HCT116 (cell line): Measurements from ENCODE around the gene TRIM65. TPM values are rescaled to one million over a fixed set of nuclear protein-coding genes. Genes with fewer than 3 reads are reported as not detected.

Experiments used
- ATAC-seq: fragments of 200-7000 bp; cut with Tn5 transposase; 2 replicates; pipeline ENCODE4 v1.9.1; 2020; ENCODE audit warnings: mild to moderate bottlenecking, moderate library complexity
- BruUV-seq: library from RNA; stranded (reverse); fragments of 400-500 nt; replicated peaks from 2 replicates; lab custom pipeline; 2021; lab: Mats Ljungman, UMichigan
- CTCF ChIA-PET: fragments of 300-600 bp; sonication (Branson Sonifier 250); formaldehyde crosslinking; loops from one replicate; lab custom pipeline; 2021; ENCODE audit warnings: antibody characterized with exemption; lab: Charles Lee
- POLR2A ChIA-PET: fragments of 300-600, 350-600 bp; sonication (Branson Sonifier 250); formaldehyde crosslinking; loops from one replicate; lab custom pipeline; 2021; ENCODE audit warnings: antibody characterized with exemption; lab: Charles Lee
- RAD21 ChIA-PET, 2 experiments: fragments of 300-600 bp; sonication (Branson Sonifier 250); formaldehyde crosslinking; loops; one replicate each; lab custom pipeline; 2023; ENCODE audit warnings: low total read pairs in 2 of 2; ENCODE audit not compliant: uncharacterized antibody in 2 of 2, unreplicated experiment in 2 of 2, low non-redundant PET in 1 of 2; lab: Charles Lee
- DNase-seq: peaks from one replicate; pipeline ENCODE4 v3.0.0-alpha.2; 2010; ENCODE audit warnings: low read depth, low spot score
- H2AFZ ChIP-seq: fragments of 200-600 bp; shearing (Covaris generic), sonication (generic); 2 replicates; pipeline ENCODE4 v1.6.1; 2017; ENCODE audit warnings: low read depth, mixed run types, mixed read lengths, antibody characterized with exemption, low read length; ENCODE audit not compliant: poor library complexity, severe bottlenecking
- H3K27ac ChIP-seq: 2 replicates; pipeline ENCODE4 v1.5.1; 2012; ENCODE audit warnings: low read depth, low read length
- H3K27me3 ChIP-seq: fragments of 200-600 bp; sonication (generic); 2 replicates; pipeline ENCODE4 v1.6.1; 2016; ENCODE audit warnings: mixed run types, low read length, mixed read lengths; ENCODE audit not compliant: insufficient read depth
- H3K36me3 ChIP-seq, 2 experiments: fragments of 200-500 bp in 1 of 2; fragments of 200-600 bp in 1 of 2; sonication (Bioruptor generic) in 1 of 2; sonication (generic) in 1 of 2; 2 replicates each; pipeline versions ENCODE4 v1.5.1 to v1.6.1; 2014 to 2016; ENCODE audit warnings: low read length in 2 of 2, inconsistent platforms in 1 of 2, mixed read lengths in 1 of 2, mixed run types in 1 of 2; ENCODE audit not compliant: insufficient read depth in 2 of 2, control insufficient read depth in 1 of 2
- H3K4me1 ChIP-seq, 2 experiments: fragments of 200-600 bp in 1 of 2; sonication (generic) in 1 of 2; 2 replicates each; pipeline versions ENCODE4 v1.5.1 to v1.6.1; 2012 to 2017; ENCODE audit warnings: low read length in 2 of 2, inconsistent platforms in 1 of 2, mild to moderate bottlenecking in 1 of 2, mixed read lengths in 1 of 2, mixed run types in 1 of 2, moderate library complexity in 1 of 2; ENCODE audit not compliant: insufficient read depth in 2 of 2, control insufficient read depth in 1 of 2
- H3K4me2 ChIP-seq: fragments of 200-600 bp; sonication (generic); 2 replicates; pipeline ENCODE4 v1.6.1; 2017; ENCODE audit warnings: mixed run types, low read length, mixed read lengths
- H3K4me3 ChIP-seq, 2 experiments: fragments of 200-600 bp in 1 of 2; sonication (generic) in 1 of 2; replicated peaks in 1 of 2; 2 replicates each; pipeline ENCODE4 v1.5.1; 2011 to 2016; ENCODE audit warnings: low read length in 2 of 2, control low read depth in 1 of 2, low read depth in 1 of 2, mild to moderate bottlenecking in 1 of 2, mixed read lengths in 1 of 2, mixed run types in 1 of 2
- H3K79me2 ChIP-seq: fragments of 200-600 bp; sonication (generic); 2 replicates; pipeline ENCODE4 v1.6.1; 2017; ENCODE audit warnings: mild to moderate bottlenecking, mixed run types, low read length, moderate library complexity, mixed read lengths; ENCODE audit not compliant: insufficient read depth
- H3K9ac ChIP-seq: fragments of 200-600 bp; sonication (generic); 2 replicates; pipeline ENCODE4 v1.6.1; 2016; ENCODE audit warnings: low read length, mixed read lengths
- H3K9me2 ChIP-seq: fragments of 200-600 bp; sonication (generic), shearing (Covaris generic); 2 replicates; pipeline ENCODE4 v1.6.1; 2017; ENCODE audit warnings: mixed run types, mild to moderate bottlenecking, moderate library complexity; ENCODE audit not compliant: insufficient read depth
- H3K9me3 ChIP-seq, 2 experiments: fragments of 200-500 bp in 1 of 2; fragments of 200-600 bp in 1 of 2; sonication (Bioruptor generic) in 1 of 2; sonication (generic) in 1 of 2; 2 replicates each; pipeline ENCODE4 v1.6.1; 2014 to 2017; ENCODE audit warnings: low read length in 2 of 2, mixed read lengths in 2 of 2, inconsistent platforms in 1 of 2, low read depth in 1 of 2, mild to moderate bottlenecking in 1 of 2, mixed run types in 1 of 2, moderate library complexity in 1 of 2; ENCODE audit not compliant: control insufficient read depth in 1 of 2, insufficient read depth in 1 of 2
- H4K20me1 ChIP-seq: fragments of 200-600 bp; sonication (generic), shearing (Covaris generic); 2 replicates; pipeline ENCODE4 v1.6.1; 2017; ENCODE audit warnings: mixed run types, mild to moderate bottlenecking, moderate library complexity; ENCODE audit not compliant: insufficient read depth
- CBX3 ChIP-seq: IDR thresholded peaks from 2 replicates; pipeline ENCODE4 v1.6.1; 2012; ENCODE audit warnings: low read depth
- EGR1 ChIP-seq: IDR thresholded peaks from 2 replicates; pipeline ENCODE4 v1.6.1; 2012; ENCODE audit warnings: low read depth
- EZH2 ChIP-seq: fragments of 200-600 bp; sonication (generic); IDR thresholded peaks from 2 replicates; pipeline ENCODE4 v1.6.1; 2017; ENCODE audit warnings: antibody characterized with exemption, mixed run types
- EZH2phosphoT487 ChIP-seq: fragments of 200-600 bp; IDR thresholded peaks from 2 replicates; pipeline ENCODE4 v1.6.1; 2018; ENCODE audit warnings: antibody characterized with exemption, borderline replicate concordance
- MAX ChIP-seq: IDR thresholded peaks from 2 replicates; pipeline ENCODE4 v1.6.1; 2012
- POLR2AphosphoS5 ChIP-seq: IDR thresholded peaks from 2 replicates; pipeline ENCODE4 v1.6.1; 2011; ENCODE audit warnings: mild to moderate bottlenecking, low read depth, low read length, moderate library complexity
- SRF ChIP-seq: IDR thresholded peaks from 2 replicates; pipeline ENCODE4 v1.6.1; 2012; ENCODE audit warnings: low read depth
- TCF7L2 ChIP-seq: IDR thresholded peaks from 2 replicates; pipeline ENCODE4 v1.7.0; 2011; ENCODE audit warnings: borderline replicate concordance, inconsistent platforms; ENCODE audit not compliant: insufficient read depth, insufficient read length; ENCODE audit errors: extremely low read depth
- YY1 ChIP-seq: IDR thresholded peaks from 2 replicates; pipeline ENCODE4 v1.6.1; 2011; ENCODE audit warnings: low read length, low read depth, moderate library complexity, mild to moderate bottlenecking; ENCODE audit not compliant: insufficient replicate concordance; ENCODE audit errors: extremely low read depth
- ZNF274 ChIP-seq: fragments of 200-500 bp; sonication (Bioruptor generic); IDR thresholded peaks from 2 replicates; pipeline ENCODE4 v1.6.1; 2014; ENCODE audit warnings: mild to moderate bottlenecking, low read depth, low read length, inconsistent platforms
- intact Hi-C: fragments of 100-400 bp; cut with micrococcal nuclease; formaldehyde crosslinking; loops from 2 replicates; pipeline ENCODE4 v1.10.0; 2022
- total RNA-seq: library from RNA; stranded (reverse); gene quantifications from one replicate; pipeline ENCODE4 v1.2.1, GENCODE V29; 2021; ENCODE audit not compliant: unreplicated experiment

Gene TRIM65
- total RNA-seq, 1 experiment from 2014 or later, result 53.0 TPM

DNA sequence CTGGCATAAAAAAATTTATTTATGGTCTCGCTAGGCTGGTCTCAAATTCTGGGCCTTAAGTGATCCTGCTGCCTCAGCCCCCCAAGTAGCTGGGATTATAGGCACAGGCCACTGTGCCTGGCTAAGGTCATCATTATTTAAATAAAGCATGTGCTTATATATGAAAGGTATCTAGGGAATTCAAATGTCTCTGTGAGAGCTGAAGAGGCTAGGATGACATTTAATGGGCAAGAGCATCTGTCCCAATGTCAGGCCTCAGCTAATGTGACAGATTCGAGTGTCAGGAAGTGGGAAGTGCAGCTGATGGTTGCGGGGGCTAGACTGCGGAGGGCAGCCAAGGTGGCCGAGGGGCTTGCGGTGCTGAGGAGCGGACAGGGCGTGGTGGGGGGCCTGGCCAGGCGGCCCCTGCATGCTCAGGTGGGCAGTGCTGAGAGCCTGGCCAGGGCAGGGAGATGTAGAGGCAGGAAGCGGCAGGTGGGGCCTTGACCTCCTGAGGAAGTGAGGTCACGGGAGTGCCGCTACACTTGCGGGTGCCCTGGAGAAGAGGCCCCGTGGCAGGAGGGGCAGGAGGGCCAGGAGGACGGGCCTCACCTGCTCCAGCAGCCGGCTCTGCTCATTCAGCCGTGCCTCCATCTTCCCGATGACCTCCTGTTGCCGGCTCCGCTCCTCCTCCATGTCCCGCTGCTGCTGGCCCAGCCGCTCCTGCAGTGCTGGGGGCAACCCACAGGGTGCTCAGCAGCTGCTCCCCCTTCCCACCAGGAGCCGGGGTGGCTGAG is 20.6 kb upstream of the TRIM65 start:
- BruUV-seq, result no TSS peak
- Histone ChIP-seq H3K27me3 (no peaks in the 10 kb centered on the region), H2AFZ (no peak overlapping the region), H3K27ac (no peak overlapping the region; the same call in 1 of the 2 replicates)
- RAD21 ChIA-PET, result no interaction called here
- TF ChIP-seq YY1 (no peak), MAX (no peak), EZH2 (no peak), POLR2AphosphoS5 (no peak), TCF7L2 (no peak), EZH2phosphoT487 (no peak), ZNF274 (no peak), CBX3 (no peak), EGR1 (no peak), SRF (no peak)
- TF ChIP-seq, all 23 proteins: peak for 0
- ChIA-PET CTCF (interaction anchor here (1.8 to 3.5 kb wide), 2 partner anchors 9 to 10 kb away, joined by 3 to 10 read pairs; no protein-coding TSS in a partner anchor), POLR2A (interaction anchor here (0.8 kb wide), 1 partner anchor 24 kb away, joined by 3 read pairs; the partner anchor contains the start of gene FBF1)
- no peak overlapping the region for H3K4me3 ChIP-seq
- ATAC-seq (no peak), DNase-seq (no peak)
- H3K4me2 ChIP-seq, result no peak overlapping the region
- no peaks in the 10 kb centered on the region for H4K20me1 ChIP-seq
- no peaks in the 10 kb centered on the region for H3K79me2 ChIP-seq
- no peaks in the 10 kb centered on the region for H3K9me3 ChIP-seq
- no peak overlapping the region for H3K9ac ChIP-seq
- intact Hi-C loops, result no loop called here
- H3K4me1 ChIP-seq, result peaks cover 0 to 9% of the 10 kb centered on the region in 2 experiments; a peak in 2 of 4 replicates
- no peaks in the 10 kb centered on the region for H3K9me2 ChIP-seq
- no peaks in the 10 kb centered on the region for H3K36me3 ChIP-seq
